ENCODE measurements around the gene RPL29. TPM values are rescaled to one million over a fixed set of nuclear protein-coding genes. Genes with fewer than 3 reads are reported as not detected.

RPL29 gene
- total RNA-seq, 2 experiments from 2014 or later, result 1,843 to 1,901 TPM

DNA sequence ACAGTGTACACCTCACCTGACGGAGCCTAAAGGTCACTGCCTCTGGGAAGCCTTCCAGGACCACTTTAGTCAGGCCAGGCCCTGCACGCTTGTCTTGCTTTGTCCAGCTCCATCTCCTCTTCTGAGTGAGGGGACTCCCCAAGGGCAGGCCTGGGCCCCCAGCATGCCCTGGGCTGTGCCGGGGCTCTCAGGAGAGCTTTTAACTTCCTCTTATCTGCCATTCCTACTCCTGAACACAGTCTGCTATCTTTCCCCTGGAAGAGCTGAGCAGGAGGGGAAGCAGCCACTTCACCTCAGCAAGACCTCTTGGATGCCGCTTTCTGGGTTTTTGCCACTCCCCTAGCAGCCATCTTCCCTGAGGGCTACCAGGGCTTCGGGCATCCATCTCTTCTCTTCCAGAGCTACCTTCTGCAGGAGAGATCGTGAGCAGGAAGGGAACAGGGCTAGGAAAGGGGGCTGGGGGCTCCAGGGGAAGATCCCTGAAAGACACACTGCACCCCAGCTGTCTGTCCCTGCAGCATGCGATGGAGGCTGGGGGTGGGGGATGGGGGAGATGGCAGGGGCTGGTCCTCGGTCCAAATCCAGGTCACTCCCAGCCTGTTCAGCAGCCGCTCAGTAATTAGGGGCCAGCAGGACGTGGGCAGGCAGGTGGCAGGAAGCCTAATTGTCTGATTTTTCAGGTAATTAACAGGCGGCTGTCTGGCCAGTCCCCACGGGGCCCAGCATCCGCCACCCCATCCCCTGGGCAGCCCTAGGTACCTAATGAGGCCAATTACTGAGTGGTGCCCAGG, 19.9 kb upstream of the RPL29 start:
- no peaks in the 10 kb centered on the region for H3K9me3 Mint-ChIP-seq
- no peak overlapping the region for H3K4me3 ChIP-seq (ENCODE audit: low read length)
- H3K4me1 Mint-ChIP-seq (ENCODE audit: low read depth), result no peaks in the 10 kb centered on the region
- no peaks in the 10 kb centered on the region for H3K36me3 ChIP-seq (ENCODE audit: insufficient read depth, low read length)
- CTCF ChIA-PET, result interaction anchor here (1.3 kb wide), 1 partner anchor 107 kb away, joined by 3 read pairs; no protein-coding TSS in a partner anchor
- no peaks in the 10 kb centered on the region for H3K9me3 ChIP-seq (ENCODE audit: control insufficient read depth in 1 of 2, insufficient read depth in 1 of 2, low read length in 2 of 2)
- no peak overlapping the region for H3K27ac Mint-ChIP-seq
- POLR2A ChIA-PET, result no interaction called here
- intact Hi-C loops (cut with DNase I, micrococcal nuclease), result no loop called here
- no peaks in the 10 kb centered on the region for H3K27me3 ChIP-seq (ENCODE audit: control insufficient read depth in 1 of 2, insufficient read depth in 2 of 2, low read length in 2 of 2)
- H3K36me3 Mint-ChIP-seq (ENCODE audit: low read depth), result no peaks in the 10 kb centered on the region
- no peak overlapping the region for H3K27ac ChIP-seq (ENCODE audit: low read depth in 1 of 2, low read length in 2 of 2)
- no peak for DNase-seq
- no peaks in the 10 kb centered on the region for H3K4me1 ChIP-seq (ENCODE audit: insufficient read depth, low read length)
- TF ChIP-seq, protein P1, sequence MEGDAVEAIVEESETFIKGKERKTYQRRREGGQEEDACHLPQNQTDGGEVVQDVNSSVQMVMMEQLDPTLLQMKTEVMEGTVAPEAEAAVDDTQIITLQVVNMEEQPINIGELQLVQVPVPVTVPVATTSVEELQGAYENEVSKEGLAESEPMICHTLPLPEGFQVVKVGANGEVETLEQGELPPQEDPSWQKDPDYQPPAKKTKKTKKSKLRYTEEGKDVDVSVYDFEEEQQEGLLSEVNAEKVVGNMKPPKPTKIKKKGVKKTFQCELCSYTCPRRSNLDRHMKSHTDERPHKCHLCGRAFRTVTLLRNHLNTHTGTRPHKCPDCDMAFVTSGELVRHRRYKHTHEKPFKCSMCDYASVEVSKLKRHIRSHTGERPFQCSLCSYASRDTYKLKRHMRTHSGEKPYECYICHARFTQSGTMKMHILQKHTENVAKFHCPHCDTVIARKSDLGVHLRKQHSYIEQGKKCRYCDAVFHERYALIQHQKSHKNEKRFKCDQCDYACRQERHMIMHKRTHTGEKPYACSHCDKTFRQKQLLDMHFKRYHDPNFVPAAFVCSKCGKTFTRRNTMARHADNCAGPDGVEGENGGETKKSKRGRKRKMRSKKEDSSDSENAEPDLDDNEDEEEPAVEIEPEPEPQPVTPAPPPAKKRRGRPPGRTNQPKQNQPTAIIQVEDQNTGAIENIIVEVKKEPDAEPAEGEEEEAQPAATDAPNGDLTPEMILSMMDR (IDR thresholded peaks at IDR 0.05), result no peak
- no peak for ATAC-seq (ENCODE audit: poor library complexity)
- H3K27me3 Mint-ChIP-seq, result no peaks in the 10 kb centered on the region
- no peak overlapping the region for H3K4me3 Mint-ChIP-seq

DNA sequence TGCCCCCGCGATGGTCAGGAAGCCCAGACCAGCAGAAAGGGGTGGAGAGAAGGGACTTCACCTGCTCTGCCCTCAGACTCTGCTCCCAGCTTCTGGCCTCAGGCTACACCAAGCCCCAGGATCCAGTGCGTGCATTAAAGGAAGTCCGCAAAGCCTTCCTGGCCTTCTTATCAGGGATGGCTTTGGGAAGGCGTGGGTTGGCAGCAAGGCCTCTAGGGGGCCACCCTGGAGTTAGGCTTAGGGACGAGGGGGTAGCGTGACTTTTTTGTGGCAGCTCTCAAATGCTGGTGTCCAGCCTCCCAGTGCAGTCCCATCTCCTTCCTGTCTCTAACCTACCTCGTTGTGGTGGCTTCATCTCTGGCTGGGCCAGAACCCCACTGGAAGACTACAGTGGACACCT, 18.9 kb upstream of the RPL29 start:
- Mint-ChIP-seq H3K4me1 (ENCODE audit: low read depth) (no peaks in the 10 kb centered on the region), H3K4me3 (no peak overlapping the region), H3K27me3 (no peaks in the 10 kb centered on the region), H3K36me3 (ENCODE audit: low read depth) (no peaks in the 10 kb centered on the region), H3K9me3 (no peaks in the 10 kb centered on the region), H3K27ac (no peak overlapping the region)
- no peaks in the 10 kb centered on the region for H3K9me3 ChIP-seq (ENCODE audit: control insufficient read depth in 1 of 2, insufficient read depth in 1 of 2, low read length in 2 of 2)
- H3K4me1 ChIP-seq (ENCODE audit: insufficient read depth, low read length), result no peaks in the 10 kb centered on the region
- ATAC-seq (ENCODE audit: poor library complexity), result no peak
- no peaks in the 10 kb centered on the region for H3K27me3 ChIP-seq (ENCODE audit: control insufficient read depth in 1 of 2, insufficient read depth in 2 of 2, low read length in 2 of 2)
- H3K27ac ChIP-seq (ENCODE audit: low read depth in 1 of 2, low read length in 2 of 2), result no peak overlapping the region
- intact Hi-C loops (cut with DNase I, micrococcal nuclease), result no loop called here
- no peak overlapping the region for H3K4me3 ChIP-seq (ENCODE audit: low read length)
- TF ChIP-seq, protein P1 (IDR thresholded peaks at IDR 0.05), result no peak
- DNase-seq, result no peak
- H3K36me3 ChIP-seq (ENCODE audit: insufficient read depth, low read length), result no peaks in the 10 kb centered on the region
- ChIA-PET POLR2A (no interaction called here), CTCF (no interaction called here)

DNA sequence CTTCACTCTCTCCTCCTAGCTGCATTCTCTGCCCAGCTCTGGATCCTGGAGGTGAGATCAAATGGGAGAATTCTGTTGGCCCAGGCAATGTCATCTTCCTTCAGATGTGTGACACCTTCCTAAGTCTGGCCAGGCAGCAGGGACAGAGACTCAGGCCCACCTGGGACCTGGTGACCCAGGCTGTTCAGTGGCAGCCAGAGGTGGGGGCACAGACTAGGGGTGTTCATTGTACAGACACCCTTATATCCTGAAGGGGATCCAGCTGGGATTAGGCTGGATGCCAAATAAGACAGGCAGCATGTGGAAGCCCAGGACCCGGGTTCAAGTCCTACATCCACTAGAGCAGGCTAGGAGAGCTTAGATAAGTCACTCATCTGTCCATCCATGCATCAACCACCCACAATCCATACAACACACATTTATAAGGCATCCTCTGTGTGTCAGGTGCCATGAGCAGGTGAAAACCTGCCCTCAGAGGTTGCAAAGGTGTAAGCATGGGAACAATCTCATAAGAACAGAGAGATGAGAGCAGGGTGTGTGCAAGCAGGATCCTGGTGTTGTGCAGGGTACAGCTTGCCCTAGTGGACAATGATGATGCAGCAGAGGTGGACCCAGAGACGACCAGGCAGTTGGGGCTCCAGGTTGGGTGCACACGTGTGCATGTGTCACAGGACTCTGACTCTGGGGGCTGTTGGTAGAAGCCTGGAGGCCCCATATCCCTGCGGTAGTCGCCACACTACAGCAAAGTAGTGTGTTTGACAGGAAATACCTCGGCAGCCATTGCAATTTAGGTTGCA, 18.3 kb upstream of the RPL29 start:
- no peaks in the 10 kb centered on the region for H3K9me3 Mint-ChIP-seq
- POLR2A ChIA-PET, result no interaction called here
- no peak overlapping the region for H3K27ac Mint-ChIP-seq

More for the DNA sequence above, 18.3 kb upstream of the RPL29 start:
- no peak overlapping the region for H3K27ac ChIP-seq (ENCODE audit: low read depth in 1 of 2, low read length in 2 of 2)
- H3K4me3 Mint-ChIP-seq, result no peak overlapping the region
- H3K27me3 ChIP-seq (ENCODE audit: control insufficient read depth in 1 of 2, insufficient read depth in 2 of 2, low read length in 2 of 2), result no peaks in the 10 kb centered on the region
- intact Hi-C loops (cut with DNase I, micrococcal nuclease), result no loop called here
- no peaks in the 10 kb centered on the region for H3K36me3 ChIP-seq (ENCODE audit: insufficient read depth, low read length)
- TF ChIP-seq, protein P1 (IDR thresholded peaks at IDR 0.05), result no peak
- H3K36me3 Mint-ChIP-seq (ENCODE audit: low read depth), result no peaks in the 10 kb centered on the region
- H3K4me1 ChIP-seq (ENCODE audit: insufficient read depth, low read length), result no peaks in the 10 kb centered on the region
- no peak for DNase-seq
- CTCF ChIA-PET, result no interaction called here
- no peaks in the 10 kb centered on the region for H3K4me1 Mint-ChIP-seq (ENCODE audit: low read depth)
- ATAC-seq (ENCODE audit: poor library complexity), result no peak
- no peaks in the 10 kb centered on the region for H3K9me3 ChIP-seq (ENCODE audit: control insufficient read depth in 1 of 2, insufficient read depth in 1 of 2, low read length in 2 of 2)
- no peak overlapping the region for H3K4me3 ChIP-seq (ENCODE audit: low read length)
- H3K27me3 Mint-ChIP-seq, result no peaks in the 10 kb centered on the region

Measured in CD4-positive, alpha-beta T cell (primary cell).